Cardiac atrium fibroblast (primary cell): ENCODE measurements around the gene IL17A. TPM values are rescaled to one million over a fixed set of nuclear protein-coding genes. Genes with fewer than 3 reads are reported as not detected.

Experiments
- total RNA-seq: library from RNA; depleted of rRNA; stranded (reverse); fragments of >200 nt; gene quantifications from 2 replicates; pipeline ENCODE4 v1.2.3, GENCODE V29; 2015

The IL17A gene
- total RNA-seq = not detected in 2 replicates

GRCh38 chr6:52186075-52186474 is at the start of gene IL17A:
IL17A (plus strand) TSS chr6:52186375; CDS start chr6:52186432, 57 bp downstream.

Other genes with a start within 250 kb of the IL17A start
- gene PKHD1, start 98.8 kb upstream of the IL17A start, total RNA-seq = not detected in 2 replicates
- not detected in 2 replicates for gene IL17F, start 58.1 kb downstream of the IL17A start, total RNA-seq
- 22.7 and 25.8 TPM in 2 replicates for gene MCM3, start 98.4 kb downstream of the IL17A start, total RNA-seq
- gene PAQR8, start 175.8 kb downstream of the IL17A start, total RNA-seq = 2.8 and 2.9 TPM in 2 replicates
- gene EFHC1, start 234.0 kb downstream of the IL17A start, total RNA-seq = 9.9 and 17.0 TPM in 2 replicates